Endothelial cell of umbilical vein (primary cell): ENCODE results near the gene KRT17.

Experiments
- EZH2 ChIP-seq: IDR thresholded peaks from 2 replicates; pipeline ENCODE4 v1.6.1; 2012; ENCODE audit warnings: borderline replicate concordance, low read depth, mild to moderate bottlenecking, moderate library complexity, low read length, inconsistent platforms; ENCODE audit not compliant: severe bottlenecking
- GATA2 ChIP-seq: IDR thresholded peaks from 2 replicates; pipeline ENCODE4 v1.7.0; 2011; ENCODE audit warnings: low read depth, mild to moderate bottlenecking, moderate library complexity, mixed read lengths, low read length; ENCODE audit not compliant: insufficient read length, insufficient read depth
- JUN ChIP-seq: IDR thresholded peaks from 2 replicates; pipeline ENCODE4 v1.6.1; 2011; ENCODE audit warnings: borderline replicate concordance, low read depth; ENCODE audit not compliant: insufficient read length, insufficient read depth
- MYC ChIP-seq: IDR thresholded peaks from one replicate; pipeline ENCODE4 v1.6.1; 2011; ENCODE audit warnings: mild to moderate bottlenecking, low read depth, low read length
- POLR2A ChIP-seq: IDR thresholded peaks from 2 replicates; pipeline ENCODE4 v1.6.1; 2012; ENCODE audit warnings: low read depth, mild to moderate bottlenecking, control low read depth, low read length
- POLR2AphosphoS5 ChIP-seq: IDR thresholded peaks from 2 replicates; pipeline ENCODE4 v1.6.1; 2012; ENCODE audit warnings: low read depth, mild to moderate bottlenecking, control low read depth, low read length, moderate library complexity; ENCODE audit not compliant: insufficient read depth
- TF ChIP-seq, protein P1 (sequence below), 2 donors: IDR thresholded peaks; 1 replicate in 1 of 2; 2 replicates in 1 of 2; pipeline ENCODE4 v1.5.1; 2011; ENCODE audit warnings: low read length in 2 of 2, mild to moderate bottlenecking in 2 of 2, moderate library complexity in 2 of 2, control low read depth in 1 of 2, inconsistent platforms in 1 of 2, low read depth in 1 of 2; ENCODE audit not compliant: insufficient read depth in 1 of 2; ENCODE audit errors: extremely low read depth in 1 of 2

GRCh38 chr17:41578971-41579370 lies 45.4 kb downstream of the KRT17 start:
- TF ChIP-seq, protein P1, sequence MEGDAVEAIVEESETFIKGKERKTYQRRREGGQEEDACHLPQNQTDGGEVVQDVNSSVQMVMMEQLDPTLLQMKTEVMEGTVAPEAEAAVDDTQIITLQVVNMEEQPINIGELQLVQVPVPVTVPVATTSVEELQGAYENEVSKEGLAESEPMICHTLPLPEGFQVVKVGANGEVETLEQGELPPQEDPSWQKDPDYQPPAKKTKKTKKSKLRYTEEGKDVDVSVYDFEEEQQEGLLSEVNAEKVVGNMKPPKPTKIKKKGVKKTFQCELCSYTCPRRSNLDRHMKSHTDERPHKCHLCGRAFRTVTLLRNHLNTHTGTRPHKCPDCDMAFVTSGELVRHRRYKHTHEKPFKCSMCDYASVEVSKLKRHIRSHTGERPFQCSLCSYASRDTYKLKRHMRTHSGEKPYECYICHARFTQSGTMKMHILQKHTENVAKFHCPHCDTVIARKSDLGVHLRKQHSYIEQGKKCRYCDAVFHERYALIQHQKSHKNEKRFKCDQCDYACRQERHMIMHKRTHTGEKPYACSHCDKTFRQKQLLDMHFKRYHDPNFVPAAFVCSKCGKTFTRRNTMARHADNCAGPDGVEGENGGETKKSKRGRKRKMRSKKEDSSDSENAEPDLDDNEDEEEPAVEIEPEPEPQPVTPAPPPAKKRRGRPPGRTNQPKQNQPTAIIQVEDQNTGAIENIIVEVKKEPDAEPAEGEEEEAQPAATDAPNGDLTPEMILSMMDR (IDR thresholded peaks at IDR 0.05; ENCODE audit: extremely low read depth in 1 of 2, insufficient read depth in 1 of 2, low read depth in 1 of 2, low read length in 2 of 2), result no peak
- no peak for TF ChIP-seq POLR2AphosphoS5
- no peak for TF ChIP-seq POLR2A
- TF ChIP-seq JUN, result no peak
- no peak for TF ChIP-seq GATA2
- no peak for TF ChIP-seq EZH2
- no peak for TF ChIP-seq MYC
